Heart left ventricle (tissue), 16 donors: ENCODE measurements around the gene SNX11. TPM values are rescaled to one million over a fixed set of nuclear protein-coding genes. Genes with fewer than 3 reads are reported as not detected.
A peak's percentile ranks its signal among the peaks of the same experiment; 100 is the strongest.

Source experiments
- ATAC-seq, 4 donors: fragments of 200-7000 bp; cut with Tn5 transposase; one replicate each; pipeline ENCODE4 v1.9.1; 2020 to 2022; ENCODE audit warnings: moderate library complexity in 4 of 4, mild to moderate bottlenecking in 3 of 4, moderate number of reproducible peaks in 1 of 4
- DNase-seq, 5 donors: peaks; one replicate each; pipeline ENCODE4 v3.0.0-alpha.2; 2020
- H3K27ac ChIP-seq, 12 donors: fragments of 200-600 bp; sonication (generic) in 4 of 12; one replicate each; pipeline versions ENCODE4 v1.5.0 to v1.8.0; 2016 to 2022; ENCODE audit warnings: mild to moderate bottlenecking in 2 of 12
- H3K27me3 ChIP-seq, 9 donors: fragments of 200-600 bp; sonication (generic) in 2 of 9; one replicate each; pipeline versions ENCODE4 v1.5.1 to v1.8.0; 2016 to 2022; ENCODE audit warnings: mild to moderate bottlenecking in 3 of 9
- H3K36me3 ChIP-seq, 9 donors: fragments of 200-600 bp; sonication (generic) in 2 of 9; one replicate each; pipeline versions ENCODE4 v1.5.0 to v1.8.0; 2018 to 2022; ENCODE audit warnings: mild to moderate bottlenecking in 2 of 9
- H3K4me1 ChIP-seq, 12 donors: fragments of 200-600 bp; sonication (generic) in 4 of 12; one replicate each; pipeline versions ENCODE4 v1.5.0 to v1.8.0; 2016 to 2022; ENCODE audit warnings: mild to moderate bottlenecking in 3 of 12
- H3K4me3 ChIP-seq, 12 donors: fragments of 200-600 bp; sonication (generic) in 4 of 12; one replicate each; pipeline versions ENCODE4 v1.5.0 to v1.8.0; 2017 to 2022; ENCODE audit warnings: mild to moderate bottlenecking in 9 of 12, moderate library complexity in 4 of 12
- H3K9me3 ChIP-seq, 12 donors: fragments of 200-600 bp; sonication (generic) in 4 of 12; one replicate each; pipeline versions ENCODE4 v1.5.0 to v1.8.0; 2016 to 2022; ENCODE audit warnings: mild to moderate bottlenecking in 1 of 12
- POLR2A ChIP-seq, 2 donors: fragments of 450-650 bp; IDR thresholded peaks; one replicate each; pipeline ENCODE4 v1.6.1; 2017; ENCODE audit warnings: antibody characterized with exemption in 2 of 2, mild to moderate bottlenecking in 2 of 2, moderate library complexity in 2 of 2
- WGBS, 4 donors: extraction: QIAGEN DNeasy Blood & Tissue Kit in 2 of 4; methylation state at CpG; one replicate each; pipeline versions ENCODE4 v1.1.5 to v1.1.7; 2013 to 2018; 5-methylcytosine and 5-hydroxymethylcytosine counted together
- intact Hi-C, 10 donors: fragments of 100-400 bp; cut with DNase I; formaldehyde crosslinking; loops; one replicate each; pipeline versions ENCODE4 v1.11.1 to v1.14.2; 2022
- polyA plus RNA-seq, 2 donors: library from polyadenylated mRNA; stranded (reverse); fragments of 200-250 nt; gene quantifications; one replicate each; pipeline ENCODE4 v1.2.3, GENCODE V29; 2013
- total RNA-seq, 9 donors: library from RNA; depleted of rRNA in 2 of 9; stranded (reverse); fragments of >200 nt in 2 of 9; fragmentation: NEBNext Ultra II Directional in 3 of 9; extraction: Animal tissue kit (Norgen Biotek cat#: 25700) in 3 of 9; gene quantifications; one replicate each; pipeline versions ENCODE4 v1.1.0 to v1.2.4, GENCODE V29; 2016 to 2023
- TF ChIP-seq, protein P1 (sequence below), 12 donors: fragments of 200-600 bp; sonication (generic) in 4 of 12; IDR thresholded peaks; one replicate each; pipeline versions ENCODE4 v1.5.0 to v1.8.0; 2018 to 2022; ENCODE audit warnings: antibody characterized with exemption in 12 of 12, mild to moderate bottlenecking in 5 of 12
- donor health status: ischemic (EF 13 %, LVEDD 7.1; RV severe dilation, severe dysfunction).
- donor health status: healthy with polysubstance abuse.
- donor health status: DM: no; HTN: yes; CAD: no.
- donor health status: DM: no; HTN: no; CAD: no.
- donor health status: ischemic (EF 25% LVEDD 6.9; RV normal size, moderate dysfunction).
- donor health status: ischemic (EF 25% LVEDD 5.7; RV mildly dilated, moderate dysfunction).
- donor health status: healthy.
- donor health status: DM: yes; HTN: yes; CAD: no.
- donor health status: ischemic (EF 35%, LVEDD 5.7; RV mildly dilated, moderate dysfunction).
- donor health status: nonischemic (EF 11% LVEDD 7.7; RV severe dilation, severe dysfunction).
- donor health status: DM: yes; HTN: yes; CAD: no.
- donor health status: PGD.
- donor health status: ischemic (EF 29% LVEDD 5.4; RV normal size, mild dysfunction).
- donor health status: nonischemic (EF 23%, LVEDD 6.1; RV moderate dilation, normal function).

Gene SNX11
- total and polyA plus RNA-seq, 11 donors, result 5.2 to 30.8 (median 11.3) TPM

DNA sequence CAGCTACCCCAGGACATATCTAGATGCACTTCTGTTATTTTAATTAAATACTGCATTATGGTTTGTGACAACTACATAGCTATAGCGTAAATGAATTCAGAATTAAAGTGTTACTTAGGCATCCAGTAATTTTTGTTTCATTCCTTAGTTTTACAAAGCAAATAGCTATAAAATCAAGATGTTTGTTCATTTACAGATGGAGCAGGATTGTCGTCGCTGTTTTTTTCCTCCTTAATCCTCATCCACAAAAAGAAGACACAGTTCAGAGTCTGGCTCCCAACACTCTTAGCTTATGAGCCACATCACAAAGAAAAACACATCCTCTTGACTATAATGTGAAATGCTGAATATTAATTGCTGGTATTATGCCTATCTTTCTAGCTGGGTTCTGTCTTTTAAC lies 43.7 kb downstream of the SNX11 start:
- peaks cover 5 to 93% (median 21%) of the 10 kb centered on the region in 9 donors for H3K27me3 ChIP-seq
- ATAC-seq, result no peak
- no peak for DNase-seq
- H3K4me1 ChIP-seq, result no peaks in the 10 kb centered on the region
- no peaks in the 10 kb centered on the region for H3K9me3 ChIP-seq
- H3K4me3 ChIP-seq, result no peak overlapping the region
- H3K36me3 ChIP-seq, result no peaks in the 10 kb centered on the region
- intact Hi-C loops, result loop anchor here in 5 of 10 donors (10.0 kb wide), 1 partner anchor 464 kb away; the partner anchor contains the start of genes HOXB7 (in 5 of the 5) and HOXB8 (in 5 of the 5)
- TF ChIP-seq, protein P1, sequence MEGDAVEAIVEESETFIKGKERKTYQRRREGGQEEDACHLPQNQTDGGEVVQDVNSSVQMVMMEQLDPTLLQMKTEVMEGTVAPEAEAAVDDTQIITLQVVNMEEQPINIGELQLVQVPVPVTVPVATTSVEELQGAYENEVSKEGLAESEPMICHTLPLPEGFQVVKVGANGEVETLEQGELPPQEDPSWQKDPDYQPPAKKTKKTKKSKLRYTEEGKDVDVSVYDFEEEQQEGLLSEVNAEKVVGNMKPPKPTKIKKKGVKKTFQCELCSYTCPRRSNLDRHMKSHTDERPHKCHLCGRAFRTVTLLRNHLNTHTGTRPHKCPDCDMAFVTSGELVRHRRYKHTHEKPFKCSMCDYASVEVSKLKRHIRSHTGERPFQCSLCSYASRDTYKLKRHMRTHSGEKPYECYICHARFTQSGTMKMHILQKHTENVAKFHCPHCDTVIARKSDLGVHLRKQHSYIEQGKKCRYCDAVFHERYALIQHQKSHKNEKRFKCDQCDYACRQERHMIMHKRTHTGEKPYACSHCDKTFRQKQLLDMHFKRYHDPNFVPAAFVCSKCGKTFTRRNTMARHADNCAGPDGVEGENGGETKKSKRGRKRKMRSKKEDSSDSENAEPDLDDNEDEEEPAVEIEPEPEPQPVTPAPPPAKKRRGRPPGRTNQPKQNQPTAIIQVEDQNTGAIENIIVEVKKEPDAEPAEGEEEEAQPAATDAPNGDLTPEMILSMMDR (IDR thresholded peaks at IDR 0.05), result no peak
- no peak for TF ChIP-seq POLR2A (IDR thresholded peaks at IDR 0.05)
- WGBS, 4 donors, result 78 to 87% (median 83%) methylated on average over 3 of the region's 3 CpGs
- no peak overlapping the region for H3K27ac ChIP-seq

DNA sequence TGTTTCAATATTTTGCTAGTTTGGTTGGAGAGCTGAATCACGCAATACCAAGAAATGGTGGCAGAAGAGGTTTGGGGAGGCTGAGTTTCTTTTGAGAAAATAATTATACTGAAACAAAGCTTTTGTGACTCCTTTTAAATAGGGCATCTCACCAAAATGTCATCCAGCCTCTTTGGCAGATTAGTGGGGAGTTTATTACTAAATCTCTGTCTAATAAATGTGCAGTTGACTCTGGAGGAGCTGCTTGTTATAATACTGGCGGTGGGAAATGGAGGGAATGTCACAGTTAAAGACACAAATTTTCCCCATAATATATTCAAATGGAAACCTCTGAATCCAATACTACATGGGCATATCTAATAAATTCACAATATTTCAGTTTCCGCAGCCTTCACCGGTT lies 44.7 kb downstream of the SNX11 start:
- TF ChIP-seq POLR2A (IDR thresholded peaks at IDR 0.05), result no peak
- TF ChIP-seq, protein P1 (IDR thresholded peaks at IDR 0.05), result no peak
- DNase-seq, result no peak
- Histone ChIP-seq H3K4me3 (no peak overlapping the region), H3K27me3 (peaks cover 5 to 82% (median 21%) of the 10 kb centered on the region in 9 donors), H3K36me3 (no peaks in the 10 kb centered on the region), H3K27ac (no peak overlapping the region), H3K9me3 (no peaks in the 10 kb centered on the region), H3K4me1 (no peaks in the 10 kb centered on the region)
- 67 to 75% (median 68%) methylated on average over 4 of the region's 4 CpGs for WGBS, 4 donors
- no peak for ATAC-seq
- intact Hi-C loops, result loop anchor here in 5 of 10 donors (10.0 kb wide), 1 partner anchor 463 kb away; the partner anchor contains the start of genes HOXB7 (in 5 of the 5) and HOXB8 (in 5 of the 5)

- Histone ChIP-seq H3K4me1 (no peaks in the 10 kb centered on the region), H3K36me3 (no peaks in the 10 kb centered on the region), H3K4me3 (no peak overlapping the region), H3K27me3 (peaks cover 5 to 66% (median 21%) of the 10 kb centered on the region in 9 donors), H3K9me3 (no peaks in the 10 kb centered on the region), H3K27ac (no peak overlapping the region)
- TF ChIP-seq POLR2A (IDR thresholded peaks at IDR 0.05), result no peak
- TF ChIP-seq, protein P1 (IDR thresholded peaks at IDR 0.05), result peak in 11 of 12 donors; percentile 20 to 57 (median 33)
- ATAC-seq (peak in 1 of 4 donors; percentile 33), DNase-seq (no peak)
- intact Hi-C loops, result loop anchor here in 5 of 10 donors (10.0 kb wide), 1 partner anchor 461 kb away; the partner anchor contains the start of genes HOXB7 (in 5 of the 5) and HOXB8 (in 5 of the 5)
- WGBS, 4 donors, result 49 to 64% (median 52%) methylated on average over 6 of the region's 6 CpGs
These were observed 46.3 kb downstream of the SNX11 start for GRCh38 chr17:48153691-48154358.

DNA sequence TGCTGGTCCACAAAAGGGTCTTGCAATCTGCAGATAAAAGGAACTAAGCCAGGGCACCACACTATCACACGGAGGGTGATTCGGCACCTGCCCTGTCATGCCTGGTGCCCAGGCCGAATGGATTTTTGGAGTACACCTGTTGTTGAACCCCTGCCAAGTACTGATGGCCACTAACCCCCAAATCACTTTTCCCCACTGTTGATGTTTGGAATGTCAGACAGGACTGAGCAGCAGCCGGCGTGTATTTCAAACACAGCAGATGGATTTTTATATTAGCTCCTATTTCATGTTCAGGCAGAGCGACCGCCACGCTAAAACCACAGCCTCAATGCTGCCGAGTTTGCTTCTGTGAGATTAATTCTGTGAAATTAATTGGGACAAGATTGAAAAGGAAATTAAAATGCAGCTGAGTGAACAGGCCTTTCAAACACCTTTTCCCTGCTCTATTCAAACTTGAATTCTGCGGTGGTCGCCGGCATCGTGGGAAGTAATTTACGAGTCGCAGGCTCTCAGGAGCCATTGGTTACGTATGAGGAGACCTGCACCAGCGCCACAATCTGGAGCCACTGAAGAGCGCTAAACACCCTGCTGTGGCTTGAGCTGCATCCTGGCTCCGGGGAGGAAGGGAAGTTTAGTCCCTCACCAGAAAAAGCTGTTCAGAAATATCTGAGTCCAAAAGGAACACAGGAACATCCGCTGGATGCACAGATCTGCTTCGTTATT lies 48.5 kb downstream of the SNX11 start:
- no peak overlapping the region for H3K4me3 ChIP-seq
- no peaks in the 10 kb centered on the region for H3K36me3 ChIP-seq
- intact Hi-C loops, result loop anchor here in 5 of 10 donors (10.0 kb wide), 1 partner anchor 459 kb away; the partner anchor contains the start of genes HOXB7 (in 5 of the 5) and HOXB8 (in 5 of the 5)
- 53 to 66% (median 63%) methylated on average over 21 of the region's 21 CpGs for WGBS, 4 donors
- H3K27me3 ChIP-seq, result peaks cover 0 to 46% (median 13%) of the 10 kb centered on the region in 9 donors
- TF ChIP-seq POLR2A (IDR thresholded peaks at IDR 0.05), result no peak
- TF ChIP-seq, protein P1 (IDR thresholded peaks at IDR 0.05), result no peak
- no peak for ATAC-seq
- H3K9me3 ChIP-seq, result no peaks in the 10 kb centered on the region
- no peak overlapping the region for H3K27ac ChIP-seq
- H3K4me1 ChIP-seq, result no peaks in the 10 kb centered on the region
- DNase-seq, result no peak
